Stimulated activated CD8-positive, alpha-beta memory T cell treated with anti-CD3 and anti-CD28 coated beads, Interleukin-12 subunit alpha, Interleukin-12 subunit beta, amount 100 ng/mL, for 24 hours (primary cell): ENCODE measurements around the gene ADAMTS14.

ENCODE experiments used
- DNase-seq: peaks from one replicate; pipeline ENCODE4 v3.0.0-alpha.2; 2020; ENCODE audit errors: extremely low read depth

The ADAMTS14 gene

GRCh38 chr10:70674560-70675495 lies 2.5 kb downstream of the ADAMTS14 start:
- no peak for DNase-seq

GRCh38 chr10:70675496-70676161 lies 3.3 kb downstream of the ADAMTS14 start:
- no peak for DNase-seq

- no peak for DNase-seq
These were observed 4.2 kb downstream of the ADAMTS14 start for GRCh38 chr10:70676511-70676910.

- no peak for DNase-seq
These were observed 4.7 kb downstream of the ADAMTS14 start for GRCh38 chr10:70677016-70677415.

GRCh38 chr10:70677620-70678249 lies 5.4 kb downstream of the ADAMTS14 start:
- no peak for DNase-seq

DNA sequence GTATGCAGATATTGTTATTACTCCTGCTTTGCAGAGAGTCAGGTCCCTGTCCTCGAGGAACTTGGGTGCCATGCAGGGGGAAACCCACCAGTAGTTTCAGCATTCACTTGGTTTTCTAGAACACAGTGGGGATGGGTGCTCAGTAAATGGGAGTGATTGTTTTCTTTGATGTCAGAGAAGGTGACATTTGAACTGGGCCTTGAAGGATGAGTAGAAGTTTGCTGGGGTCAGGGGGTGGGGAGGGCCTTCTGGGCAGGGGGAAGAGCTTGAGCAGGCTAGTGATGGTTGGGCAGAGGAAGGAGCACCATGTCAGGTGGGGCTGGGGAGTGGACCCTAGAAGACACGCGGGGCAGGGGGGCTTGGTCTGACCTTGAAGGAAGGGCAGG lies 5.9 kb downstream of the ADAMTS14 start:
- DNase-seq, result no peak

- no peak for DNase-seq
These were observed 6.6 kb downstream of the ADAMTS14 start for GRCh38 chr10:70678757-70679489.

DNA sequence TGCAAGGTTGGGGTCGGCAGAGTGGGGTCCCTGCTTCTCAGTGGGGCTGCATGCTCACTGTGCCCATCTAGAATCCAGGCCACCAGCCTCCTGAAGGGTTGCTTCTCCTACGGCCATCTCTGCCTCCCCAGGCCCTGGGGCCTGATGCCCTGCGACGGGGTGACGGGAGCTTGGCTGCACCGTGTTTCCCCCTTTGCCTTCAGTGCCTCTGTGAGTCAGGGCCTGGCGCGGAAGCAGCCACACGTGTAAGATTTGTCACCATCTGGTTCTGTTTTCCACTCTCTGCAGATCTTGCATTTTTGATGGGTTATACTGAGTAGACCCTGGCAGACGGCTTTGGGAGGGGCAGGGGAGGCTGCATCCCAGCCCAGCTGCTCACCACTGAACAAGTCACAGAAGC lies 7.2 kb downstream of the ADAMTS14 start:
- no peak for DNase-seq

DNA sequence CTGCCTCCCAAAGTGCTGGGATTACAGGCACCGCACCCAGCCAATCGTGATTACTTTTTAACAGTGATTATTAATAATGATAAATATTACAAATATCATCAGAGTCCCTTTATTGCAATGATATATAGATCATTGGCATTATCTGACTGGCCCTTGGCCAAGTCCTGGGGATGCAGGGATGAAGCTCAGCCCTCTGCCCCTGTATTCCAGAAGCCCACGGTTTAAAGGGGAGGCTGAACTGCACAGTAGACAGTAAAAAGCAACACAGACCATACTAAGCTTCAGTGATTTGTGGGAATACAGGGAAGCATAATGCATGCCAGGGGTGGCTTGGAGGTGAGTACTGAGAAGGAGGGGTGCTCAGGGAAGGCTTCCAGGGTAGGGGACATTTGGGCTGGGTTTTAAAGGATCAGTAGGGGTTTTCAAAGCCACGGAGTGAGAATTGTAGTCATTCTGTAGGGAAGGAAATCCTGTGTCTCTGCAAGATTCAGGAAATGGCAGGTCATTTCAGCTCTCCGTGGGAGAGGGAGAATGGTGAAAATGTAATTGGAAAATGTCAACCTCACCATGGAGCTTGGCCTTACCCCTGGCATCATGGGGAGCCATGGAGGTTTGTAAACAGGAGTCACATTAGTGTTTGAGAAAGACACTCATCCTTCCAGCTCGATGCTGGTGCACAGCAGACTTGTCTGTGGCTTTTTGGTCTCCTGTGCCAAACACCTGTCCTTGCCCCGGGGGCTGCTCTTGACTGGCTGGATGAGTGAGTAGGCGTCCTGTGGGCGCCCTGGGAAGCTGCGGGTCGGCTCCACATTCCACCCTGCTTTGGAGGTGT lies 8.8 kb downstream of the ADAMTS14 start:
- DNase-seq, result no peak

DNA sequence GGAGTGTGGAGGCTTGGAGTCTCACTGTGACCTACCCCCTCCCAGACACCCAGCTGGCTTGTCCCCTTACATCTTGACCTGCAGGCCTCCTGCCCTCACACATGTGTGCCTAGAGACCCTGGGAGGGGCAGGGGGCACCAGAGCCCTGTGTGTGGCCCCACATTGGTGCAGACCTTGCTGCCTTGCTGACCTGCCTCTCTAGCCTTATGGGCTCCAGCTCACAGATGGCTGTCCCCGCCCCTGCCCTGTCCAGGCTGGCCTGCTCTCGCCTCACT lies 9.4 kb downstream of the ADAMTS14 start:
- no peak for DNase-seq

GRCh38 chr10:70682920-70683600 lies 10.8 kb downstream of the ADAMTS14 start:
- no peak for DNase-seq

GRCh38 chr10:70683601-70683934 lies 11.3 kb downstream of the ADAMTS14 start:
- DNase-seq, result no peak

DNA sequence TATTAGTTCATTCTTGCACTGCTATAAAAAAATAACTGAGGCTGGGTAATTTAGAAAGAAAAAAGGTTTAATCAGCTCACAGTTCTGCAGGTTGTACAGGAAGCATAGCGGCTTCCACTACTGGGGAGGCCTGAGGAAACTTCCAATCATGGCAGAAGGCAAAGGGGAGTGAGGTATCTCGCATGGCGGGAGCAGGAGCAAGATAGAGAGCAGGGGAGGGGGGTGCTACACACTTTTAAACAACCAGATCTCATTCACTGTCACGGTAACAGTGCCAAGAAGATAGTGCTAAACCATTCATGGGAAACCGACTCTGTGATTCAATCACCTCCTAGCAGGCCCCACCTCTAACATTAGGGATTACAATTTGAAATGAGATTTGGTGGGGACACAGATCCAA lies 11.6 kb downstream of the ADAMTS14 start:
- no peak for DNase-seq

GRCh38 chr10:70684374-70684773 lies 12.1 kb downstream of the ADAMTS14 start:
- no peak for DNase-seq

DNA sequence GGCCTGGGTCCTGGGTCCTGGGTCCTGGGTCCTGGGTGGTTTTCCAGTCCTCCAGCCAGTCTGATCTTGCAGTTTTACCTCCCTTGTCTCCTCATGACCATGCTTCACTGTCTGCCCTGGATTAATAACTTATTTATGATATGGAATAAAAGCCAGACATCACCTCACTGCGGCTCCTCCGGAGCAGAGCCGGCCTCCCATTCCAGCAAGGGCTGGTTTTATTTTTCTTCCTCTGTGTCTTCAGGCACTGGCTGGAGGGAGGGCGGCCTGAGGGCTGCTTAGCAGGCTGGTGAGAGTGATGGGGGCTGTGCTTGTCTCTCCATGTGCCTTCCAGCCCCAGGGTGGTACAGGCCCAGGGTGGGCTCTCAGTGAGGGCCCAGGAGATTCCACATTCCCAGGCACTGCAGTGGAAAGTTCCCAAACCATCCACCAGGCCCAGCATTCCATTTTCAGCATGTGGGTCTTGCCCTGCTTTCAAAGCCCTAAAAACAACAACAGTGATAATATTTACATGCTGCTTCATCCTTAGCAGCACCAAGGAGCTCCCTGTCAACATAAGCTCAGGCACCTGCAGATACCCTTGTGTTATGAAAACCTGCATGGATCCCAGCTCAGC lies 12.6 kb downstream of the ADAMTS14 start:
- no peak for DNase-seq

DNA sequence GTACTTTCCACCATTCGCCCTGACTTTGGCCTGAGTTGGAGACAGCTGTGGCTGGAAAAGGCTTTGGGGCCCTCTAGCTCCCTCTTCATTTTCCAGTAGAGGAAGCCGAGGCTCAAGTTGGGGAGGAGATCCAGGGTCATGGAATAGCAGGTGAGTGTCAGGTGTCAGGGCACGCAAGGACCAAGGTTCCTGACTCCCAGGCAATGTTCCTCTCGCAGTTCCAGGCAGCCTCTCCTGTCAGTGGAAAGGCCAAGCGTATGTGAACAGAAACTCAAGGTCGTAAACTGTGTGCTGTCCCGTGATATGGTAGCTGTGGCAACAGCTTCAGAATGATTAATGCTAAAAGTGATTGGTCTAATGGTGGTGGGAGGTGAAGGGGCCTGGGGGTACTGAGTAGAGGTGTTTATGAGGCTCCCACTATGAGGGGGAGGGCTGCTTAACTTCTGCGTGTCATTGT lies 13.2 kb downstream of the ADAMTS14 start:
- no peak for DNase-seq

GRCh38 chr10:70688828-70689227 lies 16.5 kb downstream of the ADAMTS14 start:
- no peak for DNase-seq

- DNase-seq, result no peak
These were observed 17.4 kb downstream of the ADAMTS14 start for GRCh38 chr10:70689661-70690060.

DNA sequence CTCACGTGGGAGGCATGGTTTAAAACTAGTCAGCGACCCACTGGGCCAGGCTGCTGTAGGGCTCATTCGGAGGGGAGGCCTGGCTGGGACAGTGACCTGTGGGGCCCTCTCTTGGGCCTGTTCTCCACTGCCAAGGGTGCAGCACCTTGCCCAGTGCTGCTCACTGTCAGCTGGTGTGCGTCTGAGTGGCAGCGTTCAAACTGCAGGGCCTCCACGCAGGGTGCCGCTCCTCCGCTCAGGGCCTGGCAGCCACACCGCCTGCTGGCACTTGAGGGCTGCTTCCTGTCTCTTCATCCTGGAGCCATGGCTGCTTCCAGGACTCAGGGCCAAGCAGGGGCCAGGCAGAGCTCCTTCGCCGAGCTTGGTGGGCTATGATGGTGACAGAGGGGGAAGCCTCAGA lies 18.3 kb downstream of the ADAMTS14 start:
- no peak for DNase-seq

DNA sequence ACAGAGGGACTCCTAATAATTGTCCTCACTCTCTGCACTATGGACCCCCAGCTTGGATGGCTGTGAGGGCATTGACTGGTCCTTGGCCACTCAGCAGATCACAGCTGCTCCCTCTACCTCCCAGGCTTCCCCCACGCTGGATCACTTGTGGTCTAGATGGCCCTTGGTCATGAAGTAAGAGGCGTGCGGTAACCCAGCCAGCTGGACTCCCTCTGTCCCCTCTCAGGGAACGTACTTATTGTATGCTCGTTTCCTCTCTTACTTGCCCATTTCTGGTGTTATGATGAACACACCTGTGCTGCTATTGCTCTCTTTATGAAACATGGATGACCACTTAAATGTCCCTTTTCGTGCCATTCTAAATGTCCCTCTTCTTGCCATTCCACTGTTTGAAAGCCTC lies 19.3 kb downstream of the ADAMTS14 start:
- no peak for DNase-seq
